HepG2 (cell line): ENCODE results near the gene AP3M1. TPM values are rescaled to one million over a fixed set of nuclear protein-coding genes. Genes with fewer than 3 reads are reported as not detected.

Experiments used
- ARID3A ChIP-seq: IDR thresholded peaks from 2 replicates; pipeline ENCODE4 v1.6.1; 2012; ENCODE audit warnings: low read depth, low read length, improper control_type of control experiment
- ASH2L ChIP-seq: fragments of 300-600, 200-600 bp; sonication (generic); IDR thresholded peaks from 2 replicates; pipeline ENCODE4 v1.7.0; 2017; ENCODE audit warnings: low read depth, mild to moderate bottlenecking, moderate library complexity, mixed read lengths, low read length; ENCODE audit not compliant: insufficient read length
- DMAP1 ChIP-seq: IDR thresholded peaks from 2 replicates; pipeline ENCODE4 v1.6.1; 2016
- HDAC1 ChIP-seq: sonication (generic); formaldehyde crosslinking; IDR thresholded peaks from 2 replicates; pipeline ENCODE4 v1.5.1; 2020; ENCODE audit warnings: mild to moderate bottlenecking, missing genetic modification reagents
- ISL2 ChIP-seq: sonication (generic); formaldehyde crosslinking; IDR thresholded peaks from 2 replicates; pipeline ENCODE4 v1.5.0; 2020; ENCODE audit warnings: missing genetic modification reagents
- MXI1 ChIP-seq: IDR thresholded peaks from 3 replicates; pipeline ENCODE4 v1.6.1; 2012; ENCODE audit warnings: low read depth, low read length, inconsistent platforms, borderline replicate concordance
- NCOA2 ChIP-seq: sonication (generic); formaldehyde crosslinking; IDR thresholded peaks from 2 replicates; pipeline ENCODE4 v1.8.0; 2022; ENCODE audit warnings: inconsistent platforms
- PTBP1 ChIP-seq: fragments of 200-400 bp; formaldehyde crosslinking; IDR thresholded peaks from 2 replicates; pipeline ENCODE4 v1.6.1; 2018; ENCODE audit warnings: low read length, low read depth; ENCODE audit not compliant: poor library complexity, severe bottlenecking
- SALL2 ChIP-seq: sonication (generic); formaldehyde crosslinking; IDR thresholded peaks from 2 replicates; pipeline ENCODE4 v1.8.1; 2023; ENCODE audit warnings: mild to moderate bottlenecking, missing genetic modification reagents, inconsistent platforms
- ZBTB40 ChIP-seq, 2 experiments: fragments of 450-650 bp in 1 of 2; sonication (generic) in 1 of 2; formaldehyde crosslinking in 1 of 2; IDR thresholded peaks; 2 replicates each; pipeline versions ENCODE4 v1.6.1 to v1.8.0; 2016 to 2022; ENCODE audit warnings: antibody characterized with exemption in 1 of 2, mild to moderate bottlenecking in 1 of 2, missing genetic modification reagents in 1 of 2
- ZNF121 ChIP-seq: sonication (generic); formaldehyde crosslinking; IDR thresholded peaks from 2 replicates; pipeline ENCODE4 v1.5.0; 2020; ENCODE audit warnings: mild to moderate bottlenecking, missing genetic modification reagents
- ZNF207 ChIP-seq: fragments of 450-650 bp; IDR thresholded peaks from 2 replicates; pipeline ENCODE4 v1.6.1; 2016; ENCODE audit warnings: antibody characterized with exemption, borderline replicate concordance
- ZNF460 ChIP-seq: sonication (generic); formaldehyde crosslinking; IDR thresholded peaks from 2 replicates; pipeline ENCODE4 v1.5.1; 2020; ENCODE audit warnings: missing genetic modification reagents, mild to moderate bottlenecking, borderline replicate concordance
- ZSCAN22 ChIP-seq: sonication (generic); formaldehyde crosslinking; IDR thresholded peaks from 2 replicates; pipeline ENCODE4 v1.4.0; 2020; ENCODE audit warnings: mild to moderate bottlenecking, missing genetic modification reagents
- ZSCAN5A ChIP-seq: sonication (generic); formaldehyde crosslinking; IDR thresholded peaks from 2 replicates; pipeline ENCODE4 v1.8.0; 2022; ENCODE audit warnings: mild to moderate bottlenecking, missing genetic modification reagents, borderline replicate concordance
- polyA plus RNA-seq, 8 experiments: library from polyadenylated mRNA; depleted of rRNA in 3 of 8; stranded (reverse) in 7 of 8; unstranded in 1 of 8; fragments of >200 nt; fragmentation: Illumina TruSeq in 4 of 8; extraction: Trizol in 4 of 8; gene quantifications; 2 replicates each; pipeline versions ENCODE4 v1.2.1 to v1.2.3, GENCODE V29; 2011 to 2016; ENCODE audit warnings: low read depth in 4 of 8, missing spikeins in 1 of 8, mixed read lengths in 1 of 8; ENCODE audit not compliant: insufficient read depth in 1 of 8
- total RNA-seq, 5 experiments: library from RNA; depleted of rRNA; stranded (reverse); fragments of >200 nt; fragmentation: Illumina TruSeq; extraction: Trizol; gene quantifications; 2 replicates each; pipeline ENCODE4 v1.2.3, GENCODE V29; 2016; ENCODE audit warnings: low read depth in 1 of 5

The AP3M1 gene
- total and polyA plus RNA-seq, 2 of the 13 experiments (the other 11 are each of a cell fraction or from before 2014, with no cell fraction given), result 29.0 to 31.6 TPM

GRCh38 chr10:74150990-74151878 is 606 bp upstream of the AP3M1 start, which contains the start of gene ADK (continued):
- TF ChIP-seq ZNF207 (no peak), ISL2 (CRISPR knock-in tag) (peak; percentile 56; the same call in 1 of the 2 replicates), SALL2 (peak; percentile 43; the same call in 1 of the 2 replicates), ZNF460 (no peak), ZBTB40 (IDR thresholded peaks at IDR 0.05) (no peak), ZBTB40 (CRISPR knock-in tag; IDR thresholded peaks at IDR 0.05) (peak; percentile 64; the same call in 1 of the 2 replicates), ZSCAN22 (no peak), PTBP1 (no peak), HDAC1 (CRISPR knock-in tag) (peak; percentile 69; the same call in 1 of the 2 replicates), ASH2L (peak; percentile 40), ZSCAN5A (no peak), MXI1 (peak; percentile 88; the same call in 2 of the 3 replicates), NCOA2 (CRISPR knock-in tag) (peak; percentile 31; the same call in 1 of the 2 replicates), DMAP1 (CRISPR knock-in tag) (peak; percentile 86), ARID3A (peak; percentile 67), ZNF121 (CRISPR knock-in tag) (no peak)
